HG02623 (cell line): ENCODE measurements around the gene TESMIN.

Source experiments
- ATAC-seq: cut with Tn5 transposase; IDR thresholded peaks from one replicate; pipeline ENCODE4 v1.9.1; 2021; ENCODE audit warnings: moderate library complexity; ENCODE audit not compliant: unreplicated experiment

Gene TESMIN, protein sequence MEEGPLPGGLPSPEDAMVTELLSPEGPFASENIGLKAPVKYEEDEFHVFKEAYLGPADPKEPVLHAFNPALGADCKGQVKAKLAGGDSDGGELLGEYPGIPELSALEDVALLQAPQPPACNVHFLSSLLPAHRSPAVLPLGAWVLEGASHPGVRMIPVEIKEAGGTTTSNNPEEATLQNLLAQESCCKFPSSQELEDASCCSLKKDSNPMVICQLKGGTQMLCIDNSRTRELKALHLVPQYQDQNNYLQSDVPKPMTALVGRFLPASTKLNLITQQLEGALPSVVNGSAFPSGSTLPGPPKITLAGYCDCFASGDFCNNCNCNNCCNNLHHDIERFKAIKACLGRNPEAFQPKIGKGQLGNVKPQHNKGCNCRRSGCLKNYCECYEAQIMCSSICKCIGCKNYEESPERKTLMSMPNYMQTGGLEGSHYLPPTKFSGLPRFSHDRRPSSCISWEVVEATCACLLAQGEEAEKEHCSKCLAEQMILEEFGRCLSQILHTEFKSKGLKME

GRCh38 chr11:68751331-68751856, at the start of gene TESMIN:
TESMIN (minus strand) TSS chr11:68751520; CDS start chr11:68750660, 860 bp downstream.
- no peak for ATAC-seq

DNA sequence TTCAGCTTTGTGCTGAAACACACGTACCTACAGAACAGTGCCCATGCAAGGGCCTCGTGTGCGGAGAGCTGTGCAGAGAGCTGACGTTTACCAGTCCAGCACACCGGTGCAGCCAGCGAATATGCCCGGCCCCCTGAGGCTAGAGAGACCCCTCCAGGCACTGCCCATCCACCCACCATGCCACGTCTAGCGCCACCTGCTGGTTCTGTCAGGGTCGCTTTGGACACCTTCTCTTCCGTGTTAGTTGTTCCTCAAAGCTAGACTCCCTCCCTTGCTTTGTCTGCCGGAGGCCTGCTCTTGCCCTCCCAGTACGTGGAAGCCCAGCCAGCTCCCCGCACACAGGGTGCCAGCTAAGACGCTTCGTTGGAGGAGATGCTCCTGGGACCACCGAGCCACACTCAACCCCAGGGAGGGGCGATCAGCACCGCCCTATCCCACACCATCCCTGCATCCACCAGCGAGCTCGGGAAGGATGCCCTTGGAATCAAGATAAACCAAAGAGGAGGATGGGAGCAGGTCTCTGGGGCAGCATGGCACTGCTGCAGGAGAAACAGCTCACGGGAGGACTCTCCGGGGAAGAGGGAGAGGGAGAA, 47.0 kb upstream of the TESMIN start:
- ATAC-seq: no peak

- no peak for ATAC-seq
Observed at GRCh38 chr11:68796801-68797200, 45.5 kb upstream of the TESMIN start.

DNA sequence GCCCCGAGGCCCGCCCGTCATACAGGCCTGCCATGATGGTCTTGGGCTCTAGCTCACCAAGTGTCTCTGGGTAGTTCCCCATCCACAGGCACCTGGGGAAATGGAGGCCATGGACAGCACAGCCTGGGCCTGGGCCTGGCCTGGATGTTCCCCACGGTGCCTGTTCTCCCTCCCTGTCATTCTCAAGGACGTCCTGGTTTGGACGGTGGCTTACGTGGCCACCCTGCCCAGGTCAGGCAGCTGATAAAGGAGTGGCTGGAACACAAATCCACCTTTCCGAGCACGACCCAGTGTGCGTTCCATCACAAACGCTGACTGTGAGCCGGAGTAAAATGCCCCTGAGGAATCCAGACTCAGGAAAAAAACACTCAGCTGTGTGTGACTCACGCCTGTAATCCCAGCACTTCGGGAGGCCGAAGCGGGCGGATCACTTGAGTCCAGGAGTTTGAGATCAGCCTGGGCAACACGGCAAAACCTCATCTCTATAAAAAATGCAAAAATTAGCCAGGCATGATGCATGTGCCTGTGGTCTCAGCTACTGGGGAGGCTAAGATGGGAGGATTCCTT, 41.2 kb upstream of the TESMIN start:
- ATAC-seq: no peak

DNA sequence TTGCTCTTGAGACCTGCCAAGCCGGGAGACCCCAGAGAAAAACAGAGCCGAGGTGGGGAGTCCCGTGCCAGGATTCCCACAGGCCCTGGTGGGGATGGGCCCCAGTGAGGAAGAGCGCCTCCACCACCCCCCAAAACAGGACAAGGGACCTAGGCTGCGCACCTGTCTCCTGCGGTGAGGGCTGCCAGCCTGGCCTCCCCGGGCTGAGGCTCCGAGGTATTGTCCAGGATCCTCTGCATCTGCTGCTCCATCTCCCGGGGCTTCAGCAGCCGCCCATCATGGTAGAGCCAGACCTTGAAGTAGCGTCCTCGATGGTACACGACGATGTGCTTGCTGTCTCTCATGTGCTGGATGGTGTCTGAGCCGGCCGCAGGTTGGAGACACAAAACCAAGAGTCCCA, 33.3 kb upstream of the TESMIN start:
- ATAC-seq: no peak

- ATAC-seq: no peak
Observed at GRCh38 chr11:68783216-68783821, 32.0 kb upstream of the TESMIN start.

DNA sequence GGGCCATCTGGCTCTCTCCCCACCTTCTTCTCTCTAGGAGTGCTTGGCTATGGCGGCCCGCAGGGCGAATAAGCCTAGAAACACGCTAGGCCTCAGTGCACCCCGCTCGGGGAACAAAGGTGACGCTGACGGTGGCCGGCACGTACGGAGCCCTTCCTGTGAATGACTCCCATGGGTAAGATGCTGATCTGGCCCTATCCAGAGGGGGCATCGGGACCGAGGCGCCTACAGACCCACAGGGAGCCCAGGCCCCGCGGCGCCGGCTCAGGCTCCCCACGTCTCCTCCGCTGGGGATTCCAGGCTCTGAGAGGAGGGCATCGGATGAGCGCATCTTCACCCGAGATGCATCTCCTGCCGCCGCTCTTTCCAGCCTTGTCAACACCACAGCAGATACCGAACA, 31.4 kb upstream of the TESMIN start:
- no peak for ATAC-seq

DNA sequence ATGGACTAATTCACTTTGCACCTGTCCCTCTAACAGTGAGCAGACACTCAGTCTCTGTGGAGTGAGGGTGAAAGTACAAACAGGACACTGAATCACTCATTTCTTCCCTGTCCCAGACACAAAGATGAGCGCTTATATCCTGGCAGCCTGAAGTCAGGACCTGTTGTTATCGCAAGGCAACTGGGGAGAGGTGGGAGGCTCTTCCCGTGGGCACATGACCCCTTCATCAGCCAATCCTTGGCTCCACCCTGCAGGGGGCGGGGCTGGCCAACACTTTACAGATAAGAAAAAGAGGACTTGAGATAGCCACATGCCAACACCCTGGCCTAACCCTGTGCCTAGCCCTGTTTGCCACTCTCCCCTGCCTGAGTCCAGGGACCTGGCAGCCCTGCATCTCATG, 29.5 kb upstream of the TESMIN start:
- no peak for ATAC-seq

DNA sequence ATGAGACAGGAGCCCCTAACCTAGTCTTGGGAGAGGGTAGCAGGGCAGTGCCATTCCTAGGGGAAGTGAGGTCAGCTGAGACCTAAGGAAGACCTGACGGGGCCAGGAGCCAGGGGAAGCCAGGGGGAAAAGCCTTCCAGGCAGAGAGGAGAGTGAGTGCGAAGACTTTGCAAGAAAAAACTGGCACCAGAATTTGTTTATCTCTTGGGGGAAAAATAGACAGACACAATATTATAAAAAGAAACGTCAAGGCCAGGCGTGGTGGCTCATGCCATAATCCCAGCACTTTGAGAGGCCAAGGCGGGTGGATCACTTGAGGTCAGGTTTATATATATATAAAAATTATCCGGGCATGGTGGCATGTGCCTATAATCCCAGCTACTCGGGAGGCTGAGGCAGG, 26.9 kb upstream of the TESMIN start:
- ATAC-seq: no peak

- ATAC-seq: no peak
Observed at GRCh38 chr11:68776442-68777235, 25.3 kb upstream of the TESMIN start.

DNA sequence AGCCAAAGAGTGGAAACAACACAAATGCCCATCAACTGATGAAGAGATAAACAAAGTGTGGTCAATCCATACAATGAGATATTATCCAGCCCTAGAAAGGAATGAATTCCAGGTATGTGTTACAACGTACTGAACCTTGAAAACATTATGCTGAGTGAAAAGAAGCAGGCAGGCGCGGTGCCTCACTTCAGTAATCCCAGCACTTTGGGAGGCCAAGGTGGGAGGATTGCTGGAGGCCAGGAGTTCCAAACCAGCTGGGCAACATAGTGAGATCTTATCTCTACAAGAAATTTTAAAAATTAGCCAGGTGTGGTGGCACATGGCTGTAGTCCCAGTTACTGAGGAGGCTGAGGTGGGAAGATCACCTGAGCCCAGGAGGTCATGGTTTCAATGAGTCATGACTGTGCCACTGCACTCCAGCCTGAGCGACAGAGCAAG, 24.6 kb upstream of the TESMIN start:
- no peak for ATAC-seq

DNA sequence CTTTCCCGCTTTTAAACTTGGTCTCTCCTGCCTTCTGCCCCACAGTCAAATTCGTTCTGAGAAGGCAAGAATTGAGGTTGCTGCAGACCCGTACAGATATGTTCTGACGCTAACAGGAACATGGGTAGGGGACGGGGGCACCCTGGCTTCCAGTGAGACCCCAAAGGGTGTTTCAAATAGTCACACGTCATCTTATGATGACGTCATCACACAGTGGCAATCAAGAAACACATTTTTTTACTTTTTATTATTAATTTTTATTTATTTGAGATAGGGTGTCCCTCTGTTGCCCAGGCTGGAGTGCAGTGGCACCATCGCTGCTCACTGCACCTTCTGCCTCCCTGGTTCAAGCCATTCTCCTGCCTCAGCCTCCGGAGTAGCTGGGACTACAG, 22.9 kb upstream of the TESMIN start:
- ATAC-seq: no peak

DNA sequence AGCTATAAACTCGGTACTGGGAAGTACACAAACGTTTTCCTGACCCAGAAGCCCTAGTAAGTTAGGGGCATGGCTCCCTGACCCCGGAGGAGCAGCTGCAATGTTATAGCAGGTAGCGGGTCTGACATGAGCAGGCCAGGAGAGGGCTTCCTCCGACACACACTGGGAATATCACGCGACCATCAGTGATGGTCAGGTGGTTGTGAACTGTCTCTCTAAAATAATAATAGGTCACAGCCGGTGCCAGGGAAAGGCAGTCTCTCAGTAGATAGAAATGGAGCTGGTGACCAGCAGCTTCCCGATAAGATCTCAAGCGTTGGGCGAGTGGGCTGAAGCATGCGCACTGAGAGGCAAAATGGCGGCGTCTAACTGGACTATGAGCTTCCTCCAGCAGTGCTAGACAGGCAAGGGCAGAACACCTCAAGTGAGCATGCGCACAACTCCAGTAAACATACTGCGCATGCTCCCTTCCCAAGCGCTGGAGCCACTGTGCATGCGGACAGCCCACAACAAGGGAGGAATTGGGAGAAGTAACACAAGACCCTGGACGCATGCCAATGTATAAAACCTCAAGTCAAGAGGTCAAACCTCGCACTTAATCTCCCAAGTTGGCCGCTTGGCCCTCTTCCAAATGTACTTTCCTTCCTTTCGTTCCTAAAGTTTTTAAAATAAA, 22.3 kb upstream of the TESMIN start:
- ATAC-seq: no peak

- ATAC-seq: no peak
Observed at GRCh38 chr11:68772936-68773335, 21.6 kb upstream of the TESMIN start.

DNA sequence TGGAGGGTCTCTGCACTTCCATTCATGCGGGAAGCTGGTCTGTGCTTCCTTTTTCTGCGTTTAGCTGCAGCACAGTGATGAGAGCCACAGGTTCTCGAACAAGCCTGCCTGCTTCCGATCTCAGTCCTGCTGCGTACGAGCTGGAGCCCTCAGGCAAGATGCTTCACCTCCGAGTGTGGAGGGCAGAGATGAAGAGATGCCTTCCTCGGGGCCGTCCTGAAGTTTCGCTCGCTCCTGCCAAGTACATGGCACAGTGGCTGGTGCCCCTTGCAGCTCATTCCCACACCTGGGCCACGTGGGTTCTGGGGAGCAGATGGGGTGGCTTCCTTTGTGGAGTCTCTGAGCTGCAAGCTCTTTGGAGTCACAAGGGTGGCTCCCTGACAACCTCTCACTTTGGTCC, 19.5 kb upstream of the TESMIN start:
- no peak for ATAC-seq

- ATAC-seq: no peak
Observed at GRCh38 chr11:68767672-68768071, 16.4 kb upstream of the TESMIN start.

DNA sequence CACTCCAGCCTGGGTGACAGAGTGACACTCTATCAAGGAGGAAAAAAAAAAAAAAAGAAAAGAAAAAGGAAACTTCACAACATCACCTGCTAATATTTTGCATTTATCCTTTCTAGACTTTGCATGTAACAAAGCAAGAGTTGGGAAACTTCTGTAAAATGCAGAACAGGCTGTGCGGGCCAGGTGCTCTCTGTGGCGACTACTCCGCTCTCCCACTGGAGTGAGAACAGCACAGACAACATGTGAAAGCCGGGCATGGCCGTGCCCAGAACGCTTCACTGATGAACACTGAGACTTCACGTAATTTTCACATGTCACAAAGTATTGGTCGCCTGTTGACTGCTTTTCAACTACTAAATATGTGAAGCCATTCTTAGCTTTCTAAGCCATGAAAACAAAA, 15.5 kb upstream of the TESMIN start:
- ATAC-seq: no peak

GRCh38 chr11:68764746-68765145, 13.4 kb upstream of the TESMIN start:
- no peak for ATAC-seq

DNA sequence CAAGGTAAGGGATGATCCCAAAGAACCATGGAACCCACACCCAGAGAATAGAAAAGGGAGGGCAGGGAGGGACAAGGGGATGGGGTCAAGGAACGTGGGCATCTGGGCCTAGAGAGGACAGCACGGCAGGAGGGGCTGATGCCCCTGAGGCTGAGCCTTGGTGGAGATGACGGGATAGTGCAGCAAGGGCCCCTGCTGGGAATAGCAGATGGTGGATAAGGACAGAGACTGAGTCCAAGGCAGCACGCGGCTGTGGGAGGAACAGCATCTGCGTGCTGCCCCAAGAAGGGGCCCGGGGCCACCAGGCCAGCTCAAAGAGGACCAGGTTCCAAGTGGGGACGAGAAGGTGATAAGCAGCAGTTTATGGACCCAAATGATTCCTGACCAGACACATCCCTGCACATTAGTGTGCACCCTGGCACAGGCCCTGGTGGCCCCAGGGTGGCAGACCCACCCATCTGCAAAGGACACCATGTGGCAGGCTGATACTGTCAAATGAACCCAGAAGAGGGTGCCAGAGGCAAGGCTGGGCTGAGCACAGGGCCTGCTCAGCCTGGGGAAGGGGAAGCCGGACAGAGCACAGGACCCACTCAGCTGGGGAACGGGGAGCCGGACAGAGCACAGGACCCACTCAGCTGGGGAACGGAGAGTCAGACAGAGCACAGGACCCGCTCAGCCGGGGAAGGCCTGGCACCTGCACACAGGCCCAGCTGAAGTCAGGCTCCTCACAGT, 12.8 kb upstream of the TESMIN start:
- ATAC-seq: no peak
